Calu3 (cell line): ENCODE results near the gene KAZN. TPM values are rescaled to one million over a fixed set of nuclear protein-coding genes. Genes with fewer than 3 reads are reported as not detected.

ENCODE experiments used
- BruUV-seq: library from RNA; stranded (reverse); fragments of 400-500 nt; replicated peaks from 2 replicates; lab custom pipeline; 2021; lab: Mats Ljungman, UMichigan
- CTCF ChIA-PET: fragments of 300-600 bp; sonication (Branson Sonifier 250); formaldehyde crosslinking; loops from one replicate; lab custom pipeline; 2022; ENCODE audit warnings: antibody characterized with exemption; lab: Charles Lee
- DNase-seq: peaks from one replicate; pipeline ENCODE4 v3.0.0; 2022
- H3K27ac Mint-ChIP-seq: one replicate; pipeline ENCODE4 v1.8.0; 2022; ENCODE audit warnings: mixed read lengths; ENCODE audit not compliant: unreplicated experiment
- H3K27me3 Mint-ChIP-seq: one replicate; pipeline ENCODE4 v1.8.0; 2022; ENCODE audit warnings: mixed read lengths; ENCODE audit not compliant: unreplicated experiment
- H3K36me3 Mint-ChIP-seq: one replicate; pipeline ENCODE4 v1.8.0; 2022; ENCODE audit warnings: mild to moderate bottlenecking, moderate library complexity, mixed read lengths; ENCODE audit not compliant: insufficient read depth, unreplicated experiment
- H3K4me1 Mint-ChIP-seq: one replicate; pipeline ENCODE4 v1.8.0; 2022; ENCODE audit warnings: mild to moderate bottlenecking, low read depth, mixed read lengths; ENCODE audit not compliant: unreplicated experiment
- H3K4me3 Mint-ChIP-seq: one replicate; pipeline ENCODE4 v1.8.0; 2022; ENCODE audit warnings: mild to moderate bottlenecking, low read depth, moderate library complexity, mixed read lengths; ENCODE audit not compliant: unreplicated experiment
- H3K9me3 Mint-ChIP-seq: one replicate; pipeline ENCODE4 v1.8.0; 2022; ENCODE audit warnings: low read depth, mixed read lengths; ENCODE audit not compliant: unreplicated experiment
- intact Hi-C: fragments of 100-400 bp; cut with micrococcal nuclease; formaldehyde crosslinking; loops from one replicate; pipeline ENCODE4 v1.10.0; 2022; ENCODE audit not compliant: unreplicated experiment
- total RNA-seq: library from RNA; stranded (reverse); gene quantifications from 2 replicates; pipeline ENCODE4 v1.2.3, GENCODE V29; 2022
- TF ChIP-seq, protein P1 (sequence below): fragments of 200-600 bp; IDR thresholded peaks from one replicate; pipeline ENCODE4 v1.8.0; 2022; ENCODE audit warnings: antibody characterized with exemption; ENCODE audit not compliant: unreplicated experiment

The KAZN gene
- total RNA-seq, 1 experiment from 2014 or later = 3.6 TPM

DNA sequence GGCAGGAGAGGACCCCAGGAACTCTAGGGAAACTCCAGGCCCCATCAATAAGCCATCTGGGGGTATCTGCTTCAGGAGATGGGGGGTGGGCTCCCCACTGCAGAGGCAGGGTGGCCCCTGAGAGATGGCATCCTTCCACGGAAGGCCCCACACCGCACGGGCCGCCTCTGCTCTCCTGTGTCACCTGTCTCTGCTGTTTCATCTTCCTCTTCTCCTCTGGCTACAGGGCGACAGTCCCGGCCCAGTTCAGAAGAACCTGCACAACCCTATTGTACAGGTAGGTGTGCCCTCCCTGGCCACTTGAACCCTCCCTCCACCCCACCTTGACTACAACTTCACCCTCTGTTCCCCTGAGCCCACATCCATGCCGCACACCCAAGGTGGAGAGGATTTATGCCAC, 464.9 kb downstream of the KAZN start:
- no TSS peak for BruUV-seq

DNA sequence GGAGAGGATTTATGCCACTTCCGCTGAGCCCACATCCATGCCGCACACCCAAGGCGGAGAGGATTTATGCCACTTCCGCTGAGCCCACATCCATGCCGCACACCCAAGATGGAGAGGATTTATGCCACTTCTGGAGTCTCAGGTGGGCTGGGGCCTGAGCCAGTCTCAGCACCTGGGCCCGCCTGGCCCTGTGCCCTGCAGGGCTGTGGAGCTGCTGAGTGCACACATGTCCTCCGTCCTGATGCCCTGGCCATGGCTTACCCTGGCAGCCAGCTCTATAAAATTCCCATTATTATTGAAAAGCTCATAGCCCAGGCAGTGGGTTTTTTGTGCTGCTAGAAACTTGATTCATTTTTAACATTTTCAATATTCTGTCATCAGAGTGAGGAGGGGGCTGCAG, 465.3 kb downstream of the KAZN start:
- no TSS peak for BruUV-seq
- H3K9me3 Mint-ChIP-seq = peaks cover 2% of the 10 kb centered on the region
- H3K27me3 Mint-ChIP-seq = no peaks in the 10 kb centered on the region
- no peak for DNase-seq
- no peak overlapping the region for H3K4me3 Mint-ChIP-seq
- CTCF ChIA-PET = no interaction called here
- TF ChIP-seq, protein P1, sequence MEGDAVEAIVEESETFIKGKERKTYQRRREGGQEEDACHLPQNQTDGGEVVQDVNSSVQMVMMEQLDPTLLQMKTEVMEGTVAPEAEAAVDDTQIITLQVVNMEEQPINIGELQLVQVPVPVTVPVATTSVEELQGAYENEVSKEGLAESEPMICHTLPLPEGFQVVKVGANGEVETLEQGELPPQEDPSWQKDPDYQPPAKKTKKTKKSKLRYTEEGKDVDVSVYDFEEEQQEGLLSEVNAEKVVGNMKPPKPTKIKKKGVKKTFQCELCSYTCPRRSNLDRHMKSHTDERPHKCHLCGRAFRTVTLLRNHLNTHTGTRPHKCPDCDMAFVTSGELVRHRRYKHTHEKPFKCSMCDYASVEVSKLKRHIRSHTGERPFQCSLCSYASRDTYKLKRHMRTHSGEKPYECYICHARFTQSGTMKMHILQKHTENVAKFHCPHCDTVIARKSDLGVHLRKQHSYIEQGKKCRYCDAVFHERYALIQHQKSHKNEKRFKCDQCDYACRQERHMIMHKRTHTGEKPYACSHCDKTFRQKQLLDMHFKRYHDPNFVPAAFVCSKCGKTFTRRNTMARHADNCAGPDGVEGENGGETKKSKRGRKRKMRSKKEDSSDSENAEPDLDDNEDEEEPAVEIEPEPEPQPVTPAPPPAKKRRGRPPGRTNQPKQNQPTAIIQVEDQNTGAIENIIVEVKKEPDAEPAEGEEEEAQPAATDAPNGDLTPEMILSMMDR = no peak
- intact Hi-C loops = loop anchor here (2.0 kb wide), 1 partner anchor 37 kb away; no protein-coding TSS in a partner anchor
- H3K36me3 Mint-ChIP-seq = no peaks in the 10 kb centered on the region
- H3K4me1 Mint-ChIP-seq = no peaks in the 10 kb centered on the region
- no peak overlapping the region for H3K27ac Mint-ChIP-seq

More for the DNA sequence above, 464.9 kb downstream of the KAZN start:
- CTCF ChIA-PET = no interaction called here
- H3K36me3 Mint-ChIP-seq = no peaks in the 10 kb centered on the region
- H3K4me1 Mint-ChIP-seq = no peaks in the 10 kb centered on the region
- no peak for DNase-seq
- TF ChIP-seq, protein P1 = no peak
- H3K4me3 Mint-ChIP-seq = no peak overlapping the region
- H3K27me3 Mint-ChIP-seq = no peaks in the 10 kb centered on the region
- H3K9me3 Mint-ChIP-seq = peaks cover 2% of the 10 kb centered on the region
- intact Hi-C loops = loop anchor here (2.0 kb wide), 1 partner anchor 37 kb away; no protein-coding TSS in a partner anchor
- no peak overlapping the region for H3K27ac Mint-ChIP-seq

DNA sequence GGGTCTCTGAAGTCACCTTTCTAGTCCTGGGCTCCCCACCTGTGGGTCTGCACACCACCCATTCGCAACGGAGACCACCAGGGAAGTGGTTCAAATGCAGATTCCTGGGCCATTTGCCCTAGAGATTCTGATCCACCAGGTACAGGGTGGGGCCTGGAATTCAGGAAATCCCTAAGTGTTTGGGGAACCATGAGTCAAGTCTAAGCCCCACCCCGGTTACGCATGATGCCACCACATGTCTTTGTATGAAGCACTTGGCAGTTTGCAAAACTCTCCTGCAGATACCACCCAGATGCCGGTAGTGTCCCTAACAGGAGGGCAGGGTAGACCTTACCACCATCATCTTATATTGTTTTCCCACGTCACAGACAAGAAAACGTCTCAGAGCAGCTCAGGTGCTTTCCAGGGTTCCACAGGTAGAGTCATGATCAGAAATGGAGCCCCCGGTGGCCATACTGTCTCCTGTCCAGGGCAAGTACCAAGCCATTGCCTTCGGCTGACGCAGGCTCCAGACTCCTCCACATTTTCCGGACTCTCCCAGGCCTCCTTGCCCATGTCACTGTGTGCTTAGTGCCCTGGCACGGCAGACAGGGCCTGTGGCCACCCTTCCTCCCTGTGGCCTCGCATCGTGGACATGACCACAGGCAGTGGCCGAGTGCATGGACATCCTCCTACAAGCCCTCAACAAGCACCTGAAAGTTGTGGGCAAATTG, 465.9 kb downstream of the KAZN start:
- intact Hi-C loops = no loop called here

DNA sequence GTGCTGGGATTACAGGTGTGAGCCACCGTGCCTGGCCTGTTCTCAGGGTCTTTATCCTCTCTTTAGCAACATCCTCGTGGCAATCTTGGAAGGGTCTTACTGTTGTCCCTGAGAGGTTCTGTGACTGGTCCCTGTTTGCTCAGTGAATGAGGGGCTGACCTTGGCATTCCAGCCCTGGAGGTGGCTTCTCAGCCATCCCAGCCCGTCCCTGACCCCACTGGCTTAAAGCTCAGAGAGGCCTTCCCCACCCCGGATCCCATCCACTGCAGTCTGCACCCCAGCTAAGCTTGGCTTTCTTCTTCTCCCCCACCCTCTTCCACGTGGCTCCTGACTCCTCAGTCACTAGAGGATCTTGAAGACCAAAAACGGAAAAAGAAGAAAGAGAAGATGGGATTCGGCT, 466.8 kb downstream of the KAZN start:
- Mint-ChIP-seq H3K9me3 (peaks cover 2% of the 10 kb centered on the region), H3K4me1 (no peaks in the 10 kb centered on the region), H3K36me3 (no peaks in the 10 kb centered on the region), H3K27ac (no peak overlapping the region), H3K27me3 (no peaks in the 10 kb centered on the region), H3K4me3 (no peak overlapping the region)
- CTCF ChIA-PET = no interaction called here
- TF ChIP-seq, protein P1 = no peak
- intact Hi-C loops = no loop called here
- BruUV-seq = no TSS peak
- DNase-seq = no peak

More for the DNA sequence above, 465.9 kb downstream of the KAZN start:
- no peak for DNase-seq
- H3K4me1 Mint-ChIP-seq = no peaks in the 10 kb centered on the region
- H3K9me3 Mint-ChIP-seq = peaks cover 2% of the 10 kb centered on the region
- no peaks in the 10 kb centered on the region for H3K36me3 Mint-ChIP-seq
- CTCF ChIA-PET = no interaction called here
- no peaks in the 10 kb centered on the region for H3K27me3 Mint-ChIP-seq
- H3K4me3 Mint-ChIP-seq = no peak overlapping the region
- TF ChIP-seq, protein P1 = no peak
- H3K27ac Mint-ChIP-seq = no peak overlapping the region
- no TSS peak for BruUV-seq
